ENCODE results near the gene ZSWIM5. TPM values are rescaled to one million over a fixed set of nuclear protein-coding genes. Genes with fewer than 3 reads are reported as not detected.

ZSWIM5 gene
- total and polyA plus RNA-seq, 9 of the 15 experiments (the other 6 are each of a cell fraction or from before 2014, with no cell fraction given) = under 0.01 to 0.07 (median 0.03) TPM; not detected in 3

GRCh38 chr1:45037456-45037855 is 168.9 kb downstream of the ZSWIM5 start (continued):
- TF ChIP-seq HEY1 (CRISPR knock-in tag; IDR thresholded peaks at IDR 0.05; ENCODE audit: borderline replicate concordance) (no peak), CTCF (IDR thresholded peaks at IDR 0.05 in 2 of 3, conservative IDR thresholded peaks at IDR 0.05 in 1 of 3; ENCODE audit: insufficient read depth in 2 of 3, low read depth in 1 of 3, low read length in 3 of 3) (no peak), GATAD2A (IDR thresholded peaks at IDR 0.05) (no peak), SFPQ (IDR thresholded peaks at IDR 0.05; ENCODE audit: low read depth, low read length) (no peak), HNRNPK (IDR thresholded peaks at IDR 0.05; ENCODE audit: low read depth, low read length, poor library complexity, severe bottlenecking) (no peak), ZSCAN29 (IDR thresholded peaks at IDR 0.05) (no peak), SMAD2 (IDR thresholded peaks at IDR 0.05; ENCODE audit: low read depth, low read length) (no peak), NR2F6 (CRISPR knock-in tag; IDR thresholded peaks at IDR 0.05) (no peak), FOXK2 (conservative IDR thresholded peaks at IDR 0.05 in 1 of 2, IDR thresholded peaks at IDR 0.05 in 1 of 2; ENCODE audit: low read depth in 2 of 2) (0 out of 4 replicates have a peak, but pooled peaks of 1 of the 2 experiments have one; percentile 18), ZNF830 (CRISPR knock-in tag; IDR thresholded peaks at IDR 0.05) (no peak), C11orf30 (IDR thresholded peaks at IDR 0.05; ENCODE audit: low read depth) (peak; percentile 80), RAD51 (IDR thresholded peaks at IDR 0.05; ENCODE audit: borderline replicate concordance, low read depth) (no peak), GABPB1 (CRISPR knock-in tag; IDR thresholded peaks at IDR 0.05) (no peak), HMG20A (CRISPR knock-in tag; conservative IDR thresholded peaks at IDR 0.05) (no peak), ARID4B (CRISPR knock-in tag; IDR thresholded peaks at IDR 0.05) (no peak), PHB (CRISPR knock-in tag; IDR thresholded peaks at IDR 0.05) (no peak), USF2 (CRISPR knock-in tag; IDR thresholded peaks at IDR 0.05) (no peak), SMARCE1 (IDR thresholded peaks at IDR 0.05) (peak; percentile 90)
- TF ChIP-seq, protein P1, sequence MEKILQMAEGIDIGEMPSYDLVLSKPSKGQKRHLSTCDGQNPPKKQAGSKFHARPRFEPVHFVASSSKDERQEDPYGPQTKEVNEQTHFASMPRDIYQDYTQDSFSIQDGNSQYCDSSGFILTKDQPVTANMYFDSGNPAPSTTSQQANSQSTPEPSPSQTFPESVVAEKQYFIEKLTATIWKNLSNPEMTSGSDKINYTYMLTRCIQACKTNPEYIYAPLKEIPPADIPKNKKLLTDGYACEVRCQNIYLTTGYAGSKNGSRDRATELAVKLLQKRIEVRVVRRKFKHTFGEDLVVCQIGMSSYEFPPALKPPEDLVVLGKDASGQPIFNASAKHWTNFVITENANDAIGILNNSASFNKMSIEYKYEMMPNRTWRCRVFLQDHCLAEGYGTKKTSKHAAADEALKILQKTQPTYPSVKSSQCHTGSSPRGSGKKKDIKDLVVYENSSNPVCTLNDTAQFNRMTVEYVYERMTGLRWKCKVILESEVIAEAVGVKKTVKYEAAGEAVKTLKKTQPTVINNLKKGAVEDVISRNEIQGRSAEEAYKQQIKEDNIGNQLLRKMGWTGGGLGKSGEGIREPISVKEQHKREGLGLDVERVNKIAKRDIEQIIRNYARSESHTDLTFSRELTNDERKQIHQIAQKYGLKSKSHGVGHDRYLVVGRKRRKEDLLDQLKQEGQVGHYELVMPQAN (IDR thresholded peaks at IDR 0.05; ENCODE audit: borderline replicate concordance) = no peak
